Caco-2 (cell line): Measurements from ENCODE around the gene ATP1A2. TPM values are rescaled to one million over a fixed set of nuclear protein-coding genes. Genes with fewer than 3 reads are reported as not detected.

Source experiments
- BruUV-seq: library from RNA; stranded (reverse); fragments of 400-500 nt; replicated peaks from 2 replicates; lab custom pipeline; 2021; lab: Mats Ljungman, UMichigan
- CTCF ChIA-PET: fragments of 300-600 bp; sonication (Branson Sonifier 250); formaldehyde crosslinking; loops from one replicate; lab custom pipeline; 2022; ENCODE audit warnings: antibody characterized with exemption; lab: Charles Lee
- POLR2A ChIA-PET: fragments of 300-600 bp; sonication (Branson Sonifier 250); formaldehyde crosslinking; loops from one replicate; lab custom pipeline; 2022; ENCODE audit warnings: antibody characterized with exemption; lab: Charles Lee
- DNase-seq, 2 experiments: peaks; one replicate each; pipeline versions ENCODE4 v3.0.0 to v3.0.0-alpha.2; 2020 to 2022
- H3K27me3 ChIP-seq: replicated peaks from 2 replicates; pipeline ENCODE4 v1.6.0; 2011; ENCODE audit warnings: low read length; ENCODE audit not compliant: control insufficient read depth, insufficient read depth
- H3K36me3 ChIP-seq: 2 replicates; pipeline ENCODE4 v1.5.1; 2011; ENCODE audit warnings: low read length; ENCODE audit not compliant: control insufficient read depth, insufficient read depth
- H3K4me1 ChIP-seq: fragments of 250-450 bp; sonication (Bioruptor Pico); 2 replicates; pipeline ENCODE4 v1.5.1; 2020; ENCODE audit warnings: mild to moderate bottlenecking
- H3K4me3 ChIP-seq: 2 replicates; pipeline ENCODE4 v1.5.1; 2011; ENCODE audit warnings: low read depth, mild to moderate bottlenecking, control low read depth, low read length
- H3K9me3 ChIP-seq: fragments of 250-450 bp; sonication (Bioruptor Pico); 2 replicates; pipeline ENCODE4 v1.5.1; 2020; ENCODE audit warnings: mild to moderate bottlenecking, moderate library complexity
- H3K27ac Mint-ChIP-seq: one replicate; pipeline ENCODE4 v1.8.0; 2022; ENCODE audit warnings: mixed read lengths; ENCODE audit not compliant: unreplicated experiment
- H3K27me3 Mint-ChIP-seq: one replicate; pipeline ENCODE4 v1.8.0; 2022; ENCODE audit warnings: mixed read lengths; ENCODE audit not compliant: insufficient read depth, unreplicated experiment
- H3K36me3 Mint-ChIP-seq: one replicate; pipeline ENCODE4 v1.8.0; 2022; ENCODE audit warnings: mild to moderate bottlenecking, mixed read lengths; ENCODE audit not compliant: insufficient read depth, unreplicated experiment
- H3K4me1 Mint-ChIP-seq: one replicate; pipeline ENCODE4 v1.8.0; 2022; ENCODE audit warnings: low read depth, mixed read lengths; ENCODE audit not compliant: unreplicated experiment
- H3K4me3 Mint-ChIP-seq: one replicate; pipeline ENCODE4 v1.8.0; 2022; ENCODE audit warnings: mild to moderate bottlenecking, moderate library complexity, mixed read lengths; ENCODE audit not compliant: unreplicated experiment
- H3K9me3 Mint-ChIP-seq: one replicate; pipeline ENCODE4 v1.8.0; 2022; ENCODE audit warnings: mixed read lengths; ENCODE audit not compliant: unreplicated experiment
- intact Hi-C: fragments of 100-400 bp; cut with micrococcal nuclease; formaldehyde crosslinking; loops from one replicate; pipeline ENCODE4 v1.10.0; 2022; ENCODE audit not compliant: unreplicated experiment
- total RNA-seq: library from RNA; stranded (reverse); gene quantifications from 2 replicates; pipeline ENCODE4 v1.2.3, GENCODE V29; 2022
- TF ChIP-seq, protein P1 (sequence below), 2 experiments: fragments of 200-600 bp in 1 of 2; IDR thresholded peaks; 1 replicate in 1 of 2; 2 replicates in 1 of 2; pipeline versions ENCODE4 v1.5.1 to v1.8.0; 2011 to 2022; ENCODE audit warnings: antibody characterized with exemption in 1 of 2, control low read depth in 1 of 2, inconsistent platforms in 1 of 2, low read depth in 1 of 2, low read length in 1 of 2, mild to moderate bottlenecking in 1 of 2, moderate library complexity in 1 of 2; ENCODE audit not compliant: insufficient read depth in 1 of 2, severe bottlenecking in 1 of 2, unreplicated experiment in 1 of 2

Gene ATP1A2
- total RNA-seq, 1 experiment from 2014 or later = 0.36 TPM

DNA sequence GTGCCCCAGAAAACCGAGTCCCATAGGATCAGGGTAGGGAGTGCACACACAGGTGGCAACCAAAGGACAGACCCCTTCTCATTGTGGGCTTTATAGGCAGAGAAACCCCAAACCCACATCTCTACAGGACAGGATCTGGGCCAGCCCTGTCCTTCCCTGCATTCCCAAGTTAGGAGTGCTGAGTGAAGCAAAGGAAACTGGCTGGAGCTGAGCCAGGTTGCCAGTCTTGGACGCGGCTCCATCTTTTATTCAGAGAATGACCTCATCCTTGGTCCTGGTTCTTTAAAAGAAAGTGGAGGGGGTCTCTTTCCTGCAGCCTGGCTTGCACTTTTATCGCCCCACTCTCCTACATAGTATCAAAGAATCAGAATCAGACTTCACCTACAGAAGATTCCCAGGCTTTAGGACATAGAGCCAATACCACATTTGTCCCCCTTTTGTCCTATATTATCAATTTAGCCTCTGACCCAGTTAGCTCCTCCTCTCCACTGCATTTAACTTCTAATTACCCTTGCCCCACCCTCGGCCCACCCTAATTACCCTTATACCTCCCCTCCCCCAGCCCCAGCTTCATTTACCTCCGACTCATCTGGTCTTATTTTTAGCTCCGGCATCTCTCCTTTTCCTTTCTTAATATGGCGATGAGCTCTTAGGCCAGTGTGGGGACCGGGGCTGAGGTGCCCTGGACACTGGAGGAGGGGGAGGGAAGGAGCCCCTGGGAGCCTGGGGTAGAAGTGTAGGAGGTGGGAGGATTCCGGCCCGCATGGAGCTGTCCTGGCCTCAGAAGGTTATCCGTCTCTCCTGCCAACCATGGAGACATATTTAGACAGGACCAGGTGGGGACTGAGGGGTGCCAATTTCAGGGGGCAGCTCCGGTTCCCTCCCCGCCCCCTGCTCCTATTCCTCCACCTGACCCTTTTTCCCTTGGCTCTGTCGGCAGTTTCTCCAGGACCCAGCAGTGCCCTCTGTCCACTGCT, 74.4 kb downstream of the ATP1A2 start, which contains the start of gene CASQ1:
Gene CASQ1, plus strand, starts transcription at position 927 of the 977 bp plus-strand sequence. CDS start 177 bp downstream, outside the sequence.
- Histone ChIP-seq H3K9me3 (no peaks in the 10 kb centered on the region), H3K4me1 (peaks cover 17% of the 10 kb centered on the region), H3K4me3 (no peak within 1 kb of the TSS), H3K27me3 (no peaks in the 10 kb centered on the region), H3K36me3 (no peaks in the 10 kb centered on the region)
- TF ChIP-seq, protein P1, sequence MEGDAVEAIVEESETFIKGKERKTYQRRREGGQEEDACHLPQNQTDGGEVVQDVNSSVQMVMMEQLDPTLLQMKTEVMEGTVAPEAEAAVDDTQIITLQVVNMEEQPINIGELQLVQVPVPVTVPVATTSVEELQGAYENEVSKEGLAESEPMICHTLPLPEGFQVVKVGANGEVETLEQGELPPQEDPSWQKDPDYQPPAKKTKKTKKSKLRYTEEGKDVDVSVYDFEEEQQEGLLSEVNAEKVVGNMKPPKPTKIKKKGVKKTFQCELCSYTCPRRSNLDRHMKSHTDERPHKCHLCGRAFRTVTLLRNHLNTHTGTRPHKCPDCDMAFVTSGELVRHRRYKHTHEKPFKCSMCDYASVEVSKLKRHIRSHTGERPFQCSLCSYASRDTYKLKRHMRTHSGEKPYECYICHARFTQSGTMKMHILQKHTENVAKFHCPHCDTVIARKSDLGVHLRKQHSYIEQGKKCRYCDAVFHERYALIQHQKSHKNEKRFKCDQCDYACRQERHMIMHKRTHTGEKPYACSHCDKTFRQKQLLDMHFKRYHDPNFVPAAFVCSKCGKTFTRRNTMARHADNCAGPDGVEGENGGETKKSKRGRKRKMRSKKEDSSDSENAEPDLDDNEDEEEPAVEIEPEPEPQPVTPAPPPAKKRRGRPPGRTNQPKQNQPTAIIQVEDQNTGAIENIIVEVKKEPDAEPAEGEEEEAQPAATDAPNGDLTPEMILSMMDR (IDR thresholded peaks at IDR 0.05; ENCODE audit: insufficient read depth in 1 of 2, low read depth in 1 of 2, low read length in 1 of 2, severe bottlenecking in 1 of 2, unreplicated experiment in 1 of 2) = no peak
- DNase-seq = no peak
- BruUV-seq = no TSS peak
- no peaks in the 10 kb centered on the region for H3K36me3 Mint-ChIP-seq
- no peaks in the 10 kb centered on the region for H3K27me3 Mint-ChIP-seq
- no peaks in the 10 kb centered on the region for H3K4me1 Mint-ChIP-seq
- POLR2A ChIA-PET = no interaction called here
- H3K27ac Mint-ChIP-seq = no peak within 1 kb of the TSS
- no peaks in the 10 kb centered on the region for H3K9me3 Mint-ChIP-seq
- intact Hi-C loops = no loop called here
- CTCF ChIA-PET = interaction anchor here (0.7 to 3.5 kb wide), 5 partner anchors 30 to 102 kb away, joined by 4 to 106 read pairs (median 6); no protein-coding TSS in a partner anchor
- H3K4me3 Mint-ChIP-seq = no peak within 1 kb of the TSS

DNA sequence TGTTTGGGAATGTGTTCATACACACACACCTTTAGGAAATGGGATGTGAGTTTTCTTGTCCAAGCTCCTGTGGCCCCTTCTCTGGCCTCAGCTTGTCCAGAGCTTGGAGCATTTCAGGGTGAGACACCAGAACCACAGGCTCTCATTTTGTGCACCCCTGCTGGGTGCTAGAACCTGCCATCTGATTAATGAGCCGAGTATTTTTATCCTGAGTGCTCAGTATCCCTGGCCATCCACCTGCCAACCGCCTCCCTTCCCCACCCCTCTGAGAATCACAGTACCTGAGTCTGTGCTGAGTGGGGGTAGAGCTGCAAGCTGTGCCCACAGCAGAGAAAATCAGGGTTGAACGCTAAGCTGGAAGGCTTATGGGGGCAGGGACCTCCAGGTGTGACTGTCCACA, 76.2 kb downstream of the ATP1A2 start:
- Histone ChIP-seq H3K36me3 (no peaks in the 10 kb centered on the region), H3K4me3 (no peak overlapping the region), H3K4me1 (peaks cover 17% of the 10 kb centered on the region), H3K27me3 (no peaks in the 10 kb centered on the region), H3K9me3 (no peaks in the 10 kb centered on the region)
- CTCF ChIA-PET = interaction anchor here (0.9 to 3.5 kb wide), 7 partner anchors 28 to 185 kb away, joined by 4 to 106 read pairs (median 5); no protein-coding TSS in a partner anchor
- H3K4me3 Mint-ChIP-seq = no peak overlapping the region
- intact Hi-C loops = loop anchor here (2.0 kb wide), 1 partner anchor 29 kb away; no protein-coding TSS in a partner anchor
- H3K4me1 Mint-ChIP-seq = no peaks in the 10 kb centered on the region
- H3K9me3 Mint-ChIP-seq = no peaks in the 10 kb centered on the region
- no peaks in the 10 kb centered on the region for H3K27me3 Mint-ChIP-seq
- POLR2A ChIA-PET = no interaction called here
- DNase-seq = no peak
- no peaks in the 10 kb centered on the region for H3K36me3 Mint-ChIP-seq
- TF ChIP-seq, protein P1 (IDR thresholded peaks at IDR 0.05; ENCODE audit: insufficient read depth in 1 of 2, low read depth in 1 of 2, low read length in 1 of 2, severe bottlenecking in 1 of 2, unreplicated experiment in 1 of 2) = no peak
- H3K27ac Mint-ChIP-seq = no peak overlapping the region
- BruUV-seq = no TSS peak

DNA sequence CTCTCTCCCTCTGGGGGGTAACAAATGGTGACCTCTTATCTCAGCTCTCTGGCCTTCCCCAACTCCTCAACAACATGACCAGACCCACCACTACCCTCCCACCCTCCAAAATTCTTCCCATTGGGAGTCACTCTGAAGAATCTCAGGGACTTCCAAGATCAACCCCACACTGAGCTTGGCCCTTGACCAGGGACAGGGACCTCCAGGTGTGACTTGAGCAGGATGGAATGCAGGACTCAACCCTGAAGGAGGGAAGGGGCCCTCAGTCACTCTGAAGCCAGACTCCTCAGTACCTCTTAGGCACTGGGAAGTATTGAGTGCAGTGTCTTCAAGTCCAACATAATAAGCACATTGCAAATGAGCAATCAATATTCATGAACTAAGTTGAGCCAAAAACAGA, 76.7 kb downstream of the ATP1A2 start:
- no peaks in the 10 kb centered on the region for H3K27me3 Mint-ChIP-seq
- Histone ChIP-seq H3K4me3 (no peak overlapping the region), H3K4me1 (peaks cover 17% of the 10 kb centered on the region), H3K36me3 (no peaks in the 10 kb centered on the region), H3K27me3 (no peaks in the 10 kb centered on the region), H3K9me3 (no peaks in the 10 kb centered on the region)
- TF ChIP-seq, protein P1 (IDR thresholded peaks at IDR 0.05; ENCODE audit: insufficient read depth in 1 of 2, low read depth in 1 of 2, low read length in 1 of 2, severe bottlenecking in 1 of 2, unreplicated experiment in 1 of 2) = no peak
- no peak overlapping the region for H3K4me3 Mint-ChIP-seq
- H3K36me3 Mint-ChIP-seq = no peaks in the 10 kb centered on the region
- no peaks in the 10 kb centered on the region for H3K4me1 Mint-ChIP-seq
- H3K9me3 Mint-ChIP-seq = no peaks in the 10 kb centered on the region
- intact Hi-C loops = loop anchor here (2.0 kb wide), 1 partner anchor 29 kb away; no protein-coding TSS in a partner anchor
- POLR2A ChIA-PET = no interaction called here
- CTCF ChIA-PET = interaction anchor here (0.6 to 3.5 kb wide), 7 partner anchors 28 to 184 kb away, joined by 3 to 106 read pairs (median 5); partner anchors contain the start of gene KCNJ9
- BruUV-seq = no TSS peak
- H3K27ac Mint-ChIP-seq = no peak overlapping the region
- DNase-seq = no peak
